Activated CD4-positive, CD25-positive, alpha-beta regulatory T cell (primary cell): ENCODE measurements around the gene KRT13.

Experiments
- DNase-seq, 4 experiments: peaks; one replicate each; lab custom pipeline; 2025; lab: John Stamatoyannopoulos, UW

KRT13 gene

GRCh38 chr17:41466988-41467387, 38.4 kb downstream of the KRT13 start, which contains the start of gene KRT32:
TSS of gene KRT32 (minus strand) at chr17:41467386. CDS start at chr17:41467325, 61 bp downstream.
- no peak for DNase-seq

GRCh38 chr17:41464682-41465081, 40.7 kb downstream of the KRT13 start:
- DNase-seq = no peak

- DNase-seq = no peak
These were observed 41.2 kb downstream of the KRT13 start for GRCh38 chr17:41464173-41464572.

GRCh38 chr17:41463746-41464145, 41.7 kb downstream of the KRT13 start:
- no peak for DNase-seq

- DNase-seq = no peak
These were observed 42.7 kb downstream of the KRT13 start for GRCh38 chr17:41462705-41463104.

GRCh38 chr17:41457676-41458075, 47.7 kb downstream of the KRT13 start:
- DNase-seq = no peak

GRCh38 chr17:41456204-41456603, 49.2 kb downstream of the KRT13 start:
- DNase-seq = no peak

- no peak for DNase-seq
These were observed 50.2 kb downstream of the KRT13 start for GRCh38 chr17:41455236-41455635.

- no peak for DNase-seq
These were observed 52.3 kb downstream of the KRT13 start for GRCh38 chr17:41453066-41453465.

- no peak for DNase-seq
These were observed 53.1 kb downstream of the KRT13 start for GRCh38 chr17:41452281-41452680.

- DNase-seq = no peak
These were observed 54.2 kb downstream of the KRT13 start for GRCh38 chr17:41451154-41451728.
